ENCODE results near the gene SERPINH1.
A peak's percentile ranks its signal among the peaks of the same experiment; 100 is the strongest.

SERPINH1 gene

DNA sequence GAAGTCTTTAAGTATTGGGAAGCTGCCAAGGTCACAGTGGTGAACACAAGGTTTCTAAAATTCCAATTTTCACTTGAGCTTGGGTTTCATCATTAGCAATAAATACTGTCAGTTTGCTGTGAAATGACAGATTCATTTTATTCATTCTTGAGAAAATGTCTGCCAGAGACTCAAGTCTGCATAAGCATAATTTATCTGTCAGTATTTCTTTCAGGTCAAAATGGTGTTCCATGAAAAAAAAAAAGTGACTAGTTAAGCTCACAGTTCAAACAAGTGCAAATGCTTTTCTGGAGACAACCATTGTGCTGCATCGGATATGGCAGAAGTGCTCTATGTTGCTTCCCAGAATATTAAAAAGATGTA is 28.2 kb upstream of the SERPINH1 start:
- no peak for DNase-seq

- DNase-seq, result no peak
These were observed 27.6 kb upstream of the SERPINH1 start for GRCh38 chr11:75534259-75535069.

- no peak for DNase-seq
These were observed 27.0 kb upstream of the SERPINH1 start for GRCh38 chr11:75535071-75535470.

DNA sequence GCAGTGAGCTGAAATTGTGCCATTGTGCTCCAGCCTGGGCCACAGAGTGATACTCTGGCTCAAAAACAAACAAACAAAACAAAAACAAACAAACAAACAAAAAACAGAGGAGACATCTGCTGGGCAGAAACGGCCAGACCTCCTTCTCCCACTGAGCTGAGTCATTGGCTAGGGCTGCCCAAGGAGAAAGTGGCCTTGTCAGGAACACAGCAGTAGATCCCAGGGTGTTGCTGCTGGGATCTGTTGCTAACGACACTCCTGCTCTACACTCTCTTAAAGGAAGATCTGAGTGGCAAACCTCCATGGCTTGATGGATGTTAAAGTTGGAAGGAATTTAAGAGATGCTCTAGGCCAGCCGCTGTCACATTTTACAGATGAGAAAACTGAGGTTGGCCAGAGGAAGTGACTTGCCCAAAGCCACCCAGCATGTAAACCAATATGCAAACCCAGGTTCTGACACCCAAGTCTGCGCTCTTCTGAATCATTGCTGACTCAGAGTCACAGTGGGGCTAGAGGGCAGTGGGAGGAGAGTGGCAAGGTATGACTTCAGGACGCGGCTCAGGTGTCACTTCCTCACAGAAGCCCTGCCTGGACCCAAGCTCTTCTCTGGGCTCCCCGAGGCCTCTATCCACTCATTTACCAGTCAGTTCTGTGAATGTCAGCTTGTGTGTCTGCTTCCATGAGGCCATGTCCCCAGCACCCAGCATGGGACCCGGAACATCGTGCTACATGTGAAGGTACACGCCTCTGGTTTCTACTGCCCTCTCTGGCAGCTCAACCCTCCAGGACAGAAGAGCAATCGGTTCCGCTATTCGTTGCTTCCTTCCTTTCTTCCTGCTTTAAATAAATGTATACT is 25.0 kb upstream of the SERPINH1 start:
- no peak for DNase-seq

DNA sequence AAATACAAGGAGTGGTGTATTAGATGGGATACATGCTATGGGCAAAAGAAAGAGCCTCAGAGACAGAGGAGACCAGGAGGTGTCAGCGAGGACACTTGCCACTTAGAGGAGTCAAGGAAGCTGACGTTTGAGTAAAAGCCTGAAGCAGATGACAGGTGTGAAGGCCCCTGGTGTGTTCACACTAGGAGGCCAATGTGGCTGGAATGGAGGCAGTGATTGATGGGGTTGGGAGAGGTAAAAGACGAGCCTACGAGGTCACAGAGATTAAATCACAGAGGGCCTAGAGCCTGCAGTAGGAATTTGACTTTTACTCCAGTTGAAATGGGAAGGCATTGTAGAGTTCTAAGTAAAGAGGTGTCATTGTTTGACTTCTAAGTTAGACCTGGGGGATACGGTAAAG is 24.3 kb upstream of the SERPINH1 start:
- DNase-seq, result no peak

- no peak for DNase-seq
These were observed 23.7 kb upstream of the SERPINH1 start for GRCh38 chr11:75538150-75538942.

GRCh38 chr11:75539459-75540334 is 22.4 kb upstream of the SERPINH1 start:
- no peak for DNase-seq

GRCh38 chr11:75541193-75542087 is 20.6 kb upstream of the SERPINH1 start:
- no peak for DNase-seq

GRCh38 chr11:75542088-75542438 is 20.0 kb upstream of the SERPINH1 start:
- no peak for DNase-seq

GRCh38 chr11:75543806-75544205 is 18.2 kb upstream of the SERPINH1 start:
- no peak for DNase-seq

DNA sequence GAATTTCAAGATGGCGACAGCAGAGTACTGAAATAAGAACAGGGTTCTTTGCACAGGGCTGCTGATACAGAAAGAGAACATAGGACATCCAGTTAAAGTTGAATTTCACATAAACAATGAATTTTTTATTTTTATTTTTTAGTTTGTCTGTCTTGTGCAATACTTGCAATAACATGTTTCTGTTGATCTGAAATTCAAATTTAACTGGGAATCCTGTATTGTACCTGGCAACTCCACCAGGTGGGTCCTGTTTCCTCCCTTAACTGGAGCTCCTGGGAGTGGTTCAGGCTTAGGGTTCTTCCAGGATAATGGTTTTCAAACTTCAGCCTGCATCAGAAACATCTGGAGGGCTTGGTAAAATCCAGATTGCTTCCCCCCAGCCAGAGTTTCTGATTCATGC is 14.9 kb upstream of the SERPINH1 start:
- DNase-seq, result no peak

DNA sequence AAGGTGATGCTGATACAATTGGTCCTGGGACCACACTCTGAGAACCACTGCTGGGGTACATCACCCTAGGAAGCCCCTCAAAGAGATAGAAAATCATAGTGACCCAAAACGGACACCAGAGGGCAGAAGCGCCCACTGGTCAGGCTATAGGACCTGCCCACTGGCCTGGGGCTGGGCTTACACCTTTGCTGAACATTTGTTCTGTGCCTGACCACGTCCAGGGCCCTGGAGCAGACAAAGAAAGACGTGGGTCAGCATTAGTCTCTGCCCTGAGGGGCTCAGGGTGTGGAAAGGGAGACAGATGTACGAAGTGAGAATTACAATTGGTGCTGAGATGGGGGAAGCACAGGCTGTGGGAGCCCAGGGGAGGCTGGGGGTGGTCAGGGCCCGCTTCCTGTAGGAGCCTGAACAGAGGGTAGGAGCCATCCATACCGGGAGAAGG is 14.4 kb upstream of the SERPINH1 start:
- peak; percentile 14 for DNase-seq

- no peak for DNase-seq
These were observed 13.3 kb upstream of the SERPINH1 start for GRCh38 chr11:75548595-75549272.

DNA sequence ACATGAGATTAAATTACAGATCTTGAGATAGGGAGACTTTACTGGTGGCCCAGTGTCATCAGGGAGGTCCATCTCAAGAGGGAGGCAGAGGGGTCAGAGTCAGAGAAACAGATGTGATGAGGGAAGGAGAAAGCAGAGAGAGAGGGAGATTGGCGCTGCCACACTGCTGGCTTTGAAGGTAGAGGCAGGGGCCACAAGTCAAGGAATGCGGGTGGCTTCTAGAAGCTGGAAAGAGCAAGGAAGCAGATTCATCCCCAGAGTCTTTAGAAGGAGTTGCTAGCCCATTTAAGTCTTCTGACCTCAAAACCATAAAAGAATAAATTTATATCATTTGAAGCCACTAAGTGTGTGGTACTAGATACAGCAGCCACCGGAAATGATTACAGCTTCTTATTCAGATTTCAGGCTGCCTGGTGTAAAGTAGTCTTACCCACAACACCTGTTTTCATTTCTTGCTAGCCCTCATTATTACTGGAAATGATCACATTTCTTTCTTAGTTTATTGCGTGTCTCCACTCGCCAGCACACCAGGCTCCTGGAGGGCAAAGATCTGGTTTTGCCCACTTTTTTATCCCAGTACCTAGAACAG is 12.6 kb upstream of the SERPINH1 start:
- no peak for DNase-seq

DNA sequence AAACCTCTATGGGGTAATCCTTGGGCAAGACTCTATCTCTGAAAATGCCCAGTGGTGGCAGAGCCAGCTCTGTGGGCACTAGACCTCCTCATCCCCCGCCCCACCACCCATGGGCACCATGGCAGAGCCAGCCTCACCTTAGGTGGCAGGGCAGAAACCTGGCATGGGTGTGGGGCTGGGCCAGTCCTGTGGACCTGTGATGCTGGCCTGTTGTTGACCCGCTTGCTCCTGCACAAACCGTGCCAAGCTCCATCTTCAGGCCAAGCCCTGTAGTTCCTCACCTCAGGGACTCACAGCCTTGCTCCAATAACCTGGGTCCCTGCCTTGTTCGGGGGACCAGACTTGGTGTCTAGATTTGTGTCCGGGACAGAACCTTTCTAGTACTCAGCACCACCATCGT is 8.9 kb upstream of the SERPINH1 start:
- DNase-seq, result no peak

DNA sequence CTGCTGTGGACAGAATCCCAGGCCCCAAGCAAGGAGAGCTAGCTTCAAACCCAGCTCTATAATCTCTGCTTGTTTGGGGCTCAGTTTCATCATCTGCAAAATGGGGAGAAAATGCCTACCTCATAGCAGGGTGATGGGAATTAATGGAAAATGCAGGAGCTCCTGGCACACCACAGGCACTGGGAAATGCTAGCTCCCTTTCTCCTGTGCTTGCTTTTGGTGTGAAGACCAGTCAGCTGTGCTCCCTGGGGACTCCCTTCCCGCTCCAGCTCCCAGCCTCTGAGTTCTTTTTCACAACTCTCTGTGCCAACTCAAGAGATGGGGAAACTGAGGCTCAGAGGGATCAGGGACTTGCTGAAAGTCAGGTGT is 8.2 kb upstream of the SERPINH1 start:
- DNase-seq, result no peak

GRCh38 chr11:75554258-75555022 is 7.6 kb upstream of the SERPINH1 start:
- no peak for DNase-seq

DNA sequence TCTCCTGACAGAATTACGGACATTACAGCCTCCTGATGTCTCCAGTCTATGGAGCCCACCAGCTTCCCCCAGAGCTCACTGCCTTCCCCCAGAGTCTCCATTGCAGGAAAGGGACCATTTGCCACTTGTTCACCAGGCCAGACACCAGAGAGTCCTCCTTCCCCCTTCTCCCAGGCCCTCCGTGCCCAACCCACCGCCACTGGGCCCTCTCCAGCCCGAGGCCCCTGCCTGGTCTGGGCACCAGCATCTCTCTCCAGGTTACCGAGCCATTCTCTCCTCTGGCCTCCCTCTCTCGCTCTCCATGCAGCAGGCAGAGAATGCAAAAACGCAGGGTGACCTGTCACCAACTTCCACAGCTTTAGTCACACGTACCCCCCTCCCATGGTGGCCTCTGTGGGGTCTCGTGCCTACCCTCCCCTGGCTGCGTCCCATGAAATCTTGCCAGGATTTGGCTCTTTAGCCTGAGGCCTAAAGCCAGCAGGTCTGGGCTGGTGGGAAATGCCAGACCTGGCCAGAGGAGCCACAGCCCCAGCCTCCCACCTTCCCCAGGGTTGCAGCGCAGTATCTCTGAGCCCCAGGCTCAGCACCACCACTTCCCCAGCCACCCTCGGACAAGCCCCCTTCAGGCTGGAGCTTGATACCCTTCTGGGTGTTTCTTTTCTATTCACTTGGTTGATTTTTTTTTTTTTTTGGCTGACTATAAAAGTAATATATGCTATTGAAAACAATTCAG is 6.8 kb upstream of the SERPINH1 start:
- no peak for DNase-seq

DNA sequence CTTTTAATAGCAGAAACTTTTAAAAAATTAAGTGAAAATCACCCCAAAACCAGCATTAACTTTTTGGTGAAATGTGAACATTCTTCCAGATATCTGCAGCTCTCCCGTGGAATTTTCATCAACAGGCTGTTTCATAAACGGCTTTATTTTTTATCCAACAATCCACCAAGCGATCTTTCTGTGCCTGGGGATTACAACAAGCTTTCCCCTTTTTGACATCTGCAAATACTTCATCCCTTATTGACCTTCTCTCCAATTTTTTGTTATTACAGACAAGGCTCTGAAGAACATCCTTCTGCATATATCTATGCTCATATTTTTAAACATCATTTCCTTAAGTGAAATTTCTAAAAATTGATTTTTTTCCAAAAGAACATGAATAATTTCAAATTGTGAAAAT is 5.8 kb upstream of the SERPINH1 start:
- no peak for DNase-seq

Measured in kidney glomerular epithelial cell (primary cell).